BLaER1 treated with 17β-estradiol and CSF1 and Interleukin-3, amounts not matched to agents 10 nM and 100 nM (cell line): ENCODE measurements around the gene MSANTD3.

Experiments
- H3K27ac ChIP-seq, 11 experiments: shearing (Covaris generic); formaldehyde crosslinking; 2 replicates each; pipeline ENCODE4 v1.8.1; 2022
- H3K27me3 ChIP-seq, 11 experiments: shearing (Covaris generic); formaldehyde crosslinking; 2 replicates each; pipeline ENCODE4 v1.8.1; 2022
- H3K36me3 ChIP-seq, 11 experiments: shearing (Covaris generic); formaldehyde crosslinking; 2 replicates each; pipeline ENCODE4 v1.8.1; 2022
- H3K4me1 ChIP-seq, 10 experiments: shearing (Covaris generic); formaldehyde crosslinking; 2 replicates each; pipeline ENCODE4 v1.8.1; 2022
- H3K4me2 ChIP-seq, 11 experiments: shearing (Covaris generic); formaldehyde crosslinking; 2 replicates each; pipeline ENCODE4 v1.8.1; 2022
- H3K4me3 ChIP-seq, 10 experiments: shearing (Covaris generic); formaldehyde crosslinking; 2 replicates each; pipeline ENCODE4 v1.8.1; 2022
- H3K9ac ChIP-seq, 11 experiments: shearing (Covaris generic); formaldehyde crosslinking; 2 replicates each; pipeline ENCODE4 v1.8.1; 2022
- H3K9me3 ChIP-seq, 11 experiments: shearing (Covaris generic); formaldehyde crosslinking; replicated peaks in 1 of 11; 2 replicates each; pipeline ENCODE4 v1.8.1; 2022
- H4K20me1 ChIP-seq, 11 experiments: shearing (Covaris generic); formaldehyde crosslinking; 2 replicates each; pipeline ENCODE4 v1.8.1; 2022
- Cebpa-rat ChIP-seq, 11 experiments: shearing (Covaris generic); IDR thresholded peaks; 2 replicates each; pipeline ENCODE4 v1.8.1; 2022

MSANTD3 gene

GRCh38 chr9:100492952-100493351, 66.0 kb downstream of the MSANTD3 start:
- Histone ChIP-seq H4K20me1 (no peaks in the 10 kb centered on the region), H3K27ac (no peak overlapping the region), H3K9ac (no peak overlapping the region), H3K4me3 (no peak overlapping the region), H3K27me3 (no peaks in the 10 kb centered on the region), H3K4me2 (peak overlapping the region in 2 of 11 experiments; percentile 15 to 23; a peak in 1 of 22 replicates), H3K36me3 (no peaks in the 10 kb centered on the region), H3K9me3 (no peaks in the 10 kb centered on the region), H3K4me1 (peaks cover 0 to 34% (median 16%) of the 10 kb centered on the region in 10 experiments; a peak in 15 of 20 replicates)
- TF ChIP-seq Cebpa-rat (IDR thresholded peaks at IDR 0.05) = no peak

- H3K36me3 ChIP-seq = peaks cover 0 to 34% (median 9%) of the 10 kb centered on the region in 11 experiments; a peak in 12 of 22 replicates
- H3K9ac ChIP-seq = no peak overlapping the region
- no peak overlapping the region for H3K27ac ChIP-seq
- H3K4me2 ChIP-seq = no peak overlapping the region
- H3K27me3 ChIP-seq = no peaks in the 10 kb centered on the region
- peaks cover 0 to 6% (median 0%) of the 10 kb centered on the region in 11 experiments; a peak in 1 of 22 replicates for H3K9me3 ChIP-seq
- no peaks in the 10 kb centered on the region; a peak in 1 of 20 replicates for H3K4me1 ChIP-seq
- TF ChIP-seq Cebpa-rat (IDR thresholded peaks at IDR 0.05) = no peak
- H3K4me3 ChIP-seq = no peak overlapping the region
- H4K20me1 ChIP-seq = no peaks in the 10 kb centered on the region
Observed at GRCh38 chr9:100498592-100498991, 71.6 kb downstream of the MSANTD3 start.

- no peaks in the 10 kb centered on the region for H3K27me3 ChIP-seq
- H3K9ac ChIP-seq = no peak overlapping the region
- H4K20me1 ChIP-seq = no peaks in the 10 kb centered on the region
- no peak overlapping the region for H3K4me3 ChIP-seq
- H3K27ac ChIP-seq = no peak overlapping the region
- H3K4me1 ChIP-seq = no peaks in the 10 kb centered on the region; a peak in 1 of 20 replicates
- no peak for TF ChIP-seq Cebpa-rat (IDR thresholded peaks at IDR 0.05)
- H3K36me3 ChIP-seq = peaks cover 0 to 43% (median 9%) of the 10 kb centered on the region in 11 experiments; a peak in 13 of 22 replicates
- no peak overlapping the region for H3K4me2 ChIP-seq
- peaks cover 0 to 6% (median 0%) of the 10 kb centered on the region in 11 experiments; a peak in 1 of 22 replicates for H3K9me3 ChIP-seq
Observed at GRCh38 chr9:100499460-100499859, 72.5 kb downstream of the MSANTD3 start.

GRCh38 chr9:100499866-100500265, 72.9 kb downstream of the MSANTD3 start:
- peaks cover 0 to 46% (median 9%) of the 10 kb centered on the region in 11 experiments; a peak in 13 of 22 replicates for H3K36me3 ChIP-seq
- TF ChIP-seq Cebpa-rat (IDR thresholded peaks at IDR 0.05) = no peak
- H3K4me2 ChIP-seq = no peak overlapping the region

More at GRCh38 chr9:100499866-100500265, 72.9 kb downstream of the MSANTD3 start:
- H3K27me3 ChIP-seq = no peaks in the 10 kb centered on the region
- no peak overlapping the region for H3K9ac ChIP-seq
- H4K20me1 ChIP-seq = no peaks in the 10 kb centered on the region
- H3K4me1 ChIP-seq = no peaks in the 10 kb centered on the region; a peak in 1 of 20 replicates
- H3K9me3 ChIP-seq = peaks cover 0 to 6% (median 0%) of the 10 kb centered on the region in 11 experiments; a peak in 1 of 22 replicates
- no peak overlapping the region for H3K4me3 ChIP-seq
- H3K27ac ChIP-seq = no peak overlapping the region
